Lower leg skin (tissue), 3 donors: ENCODE data around the gene DDX24.

Experiments
- CTCF ChIP-seq, 3 donors: fragments of 450-650 bp; IDR thresholded peaks; one replicate each; pipeline ENCODE4 v1.5.1; 2016; ENCODE audit warnings: antibody characterized with exemption in 3 of 3, mild to moderate bottlenecking in 3 of 3, moderate library complexity in 2 of 3
- POLR2A ChIP-seq, 2 donors: fragments of 450-650 bp; IDR thresholded peaks; one replicate each; pipeline ENCODE4 v1.6.1; 2016 to 2017; ENCODE audit warnings: antibody characterized with exemption in 2 of 2, mild to moderate bottlenecking in 1 of 2, moderate library complexity in 1 of 2

DNA sequence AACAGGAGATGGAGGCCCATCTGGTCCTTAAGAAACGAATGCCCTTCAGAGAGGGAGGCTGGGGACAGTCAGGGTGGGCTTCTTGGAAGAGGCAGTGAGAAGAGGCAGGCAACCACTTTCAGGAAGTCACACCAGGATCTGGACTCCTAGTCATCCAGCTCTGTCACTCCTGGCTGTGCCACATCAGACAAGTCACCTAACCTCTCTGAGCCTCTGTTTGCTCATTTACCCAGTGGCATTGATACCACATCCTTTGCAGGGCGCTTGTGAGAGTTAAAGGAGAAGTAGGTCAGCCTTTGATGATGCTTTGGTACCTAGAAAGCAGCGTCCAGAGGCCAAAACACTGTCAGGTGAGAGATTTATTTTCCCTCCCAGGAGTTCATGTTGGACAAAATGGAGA is 72.8 kb downstream of the DDX24 start:
- TF ChIP-seq CTCF (IDR thresholded peaks at IDR 0.05) (no peak), POLR2A (IDR thresholded peaks at IDR 0.05) (no peak)
